GM12865 (cell line): ENCODE data around the gene AMPH.

Experiments used
- DNase-seq: peaks from one replicate; pipeline ENCODE4 v3.0.0; 2010; ENCODE audit warnings: low read depth
- H3K4me3 ChIP-seq: 2 replicates; pipeline ENCODE4 v1.5.1; 2011; ENCODE audit warnings: mild to moderate bottlenecking, low read depth, low read length, control low read depth
- TF ChIP-seq, protein P1 (sequence below): IDR thresholded peaks from 2 replicates; pipeline ENCODE4 v1.5.1; 2011; ENCODE audit warnings: low read length, control low read depth, low read depth, inconsistent platforms; ENCODE audit not compliant: insufficient read depth; ENCODE audit errors: missing control alignments

Gene AMPH

GRCh38 chr7:38451840-38452239 is 179.3 kb downstream of the AMPH start:
- TF ChIP-seq, protein P1, sequence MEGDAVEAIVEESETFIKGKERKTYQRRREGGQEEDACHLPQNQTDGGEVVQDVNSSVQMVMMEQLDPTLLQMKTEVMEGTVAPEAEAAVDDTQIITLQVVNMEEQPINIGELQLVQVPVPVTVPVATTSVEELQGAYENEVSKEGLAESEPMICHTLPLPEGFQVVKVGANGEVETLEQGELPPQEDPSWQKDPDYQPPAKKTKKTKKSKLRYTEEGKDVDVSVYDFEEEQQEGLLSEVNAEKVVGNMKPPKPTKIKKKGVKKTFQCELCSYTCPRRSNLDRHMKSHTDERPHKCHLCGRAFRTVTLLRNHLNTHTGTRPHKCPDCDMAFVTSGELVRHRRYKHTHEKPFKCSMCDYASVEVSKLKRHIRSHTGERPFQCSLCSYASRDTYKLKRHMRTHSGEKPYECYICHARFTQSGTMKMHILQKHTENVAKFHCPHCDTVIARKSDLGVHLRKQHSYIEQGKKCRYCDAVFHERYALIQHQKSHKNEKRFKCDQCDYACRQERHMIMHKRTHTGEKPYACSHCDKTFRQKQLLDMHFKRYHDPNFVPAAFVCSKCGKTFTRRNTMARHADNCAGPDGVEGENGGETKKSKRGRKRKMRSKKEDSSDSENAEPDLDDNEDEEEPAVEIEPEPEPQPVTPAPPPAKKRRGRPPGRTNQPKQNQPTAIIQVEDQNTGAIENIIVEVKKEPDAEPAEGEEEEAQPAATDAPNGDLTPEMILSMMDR, result peak; percentile 16
- H3K4me3 ChIP-seq, result no peak overlapping the region
- DNase-seq, result peak; percentile 29

DNA sequence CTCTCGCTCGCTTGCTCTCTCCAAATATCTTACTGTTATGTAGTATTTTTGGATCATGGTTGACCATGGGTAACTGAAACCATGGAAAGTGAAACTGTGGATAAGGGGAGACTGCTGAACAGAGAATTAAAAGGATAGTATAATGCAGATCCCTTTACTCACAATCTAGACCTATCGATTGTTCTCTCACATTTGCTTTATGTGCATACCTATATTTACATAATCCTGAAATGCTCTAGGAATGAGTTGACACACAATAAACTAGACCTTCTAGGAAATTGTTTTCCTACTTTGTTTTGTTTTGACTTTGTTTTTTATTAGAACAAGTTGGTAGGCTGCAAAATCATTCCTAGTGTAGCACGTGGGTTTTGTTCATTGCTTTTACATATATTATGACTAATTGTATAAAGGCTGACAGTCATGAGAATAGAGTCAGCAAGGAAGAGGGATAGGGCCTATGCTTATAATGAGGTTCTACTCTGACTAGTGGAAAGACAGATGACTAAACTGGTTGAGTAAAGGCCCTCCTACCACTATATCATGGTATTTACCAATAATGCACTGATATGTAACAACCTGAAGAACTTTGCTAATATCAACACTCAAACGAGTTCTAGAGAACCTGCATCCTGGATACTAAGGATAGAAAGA is 182.5 kb downstream of the AMPH start:
- no peak overlapping the region for H3K4me3 ChIP-seq
- TF ChIP-seq, protein P1, result no peak
- DNase-seq, result no peak

GRCh38 chr7:38448054-38448453 is 183.1 kb downstream of the AMPH start:
- TF ChIP-seq, protein P1, result no peak
- DNase-seq, result no peak
- no peak overlapping the region for H3K4me3 ChIP-seq

DNA sequence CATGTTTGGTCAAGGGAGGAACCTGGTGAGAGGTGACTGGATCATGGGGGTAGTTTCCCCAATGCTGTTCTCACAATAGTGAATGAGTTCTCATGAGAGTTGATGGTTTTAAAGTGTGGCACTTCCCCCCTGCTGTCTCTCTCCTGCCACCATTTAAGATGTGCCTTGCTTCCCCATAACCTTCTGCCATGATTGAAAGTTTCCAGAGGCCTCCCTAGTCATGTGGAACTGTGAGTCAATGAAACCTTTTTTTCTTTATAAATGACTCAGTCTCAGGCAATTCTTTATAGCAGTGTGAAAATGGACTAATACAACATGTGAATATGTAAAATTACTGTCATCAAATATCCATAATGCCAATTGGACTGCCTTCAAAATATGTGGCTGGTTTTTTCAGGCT is 192.2 kb downstream of the AMPH start:
- DNase-seq, result no peak
- H3K4me3 ChIP-seq, result no peak overlapping the region
- TF ChIP-seq, protein P1, result no peak

DNA sequence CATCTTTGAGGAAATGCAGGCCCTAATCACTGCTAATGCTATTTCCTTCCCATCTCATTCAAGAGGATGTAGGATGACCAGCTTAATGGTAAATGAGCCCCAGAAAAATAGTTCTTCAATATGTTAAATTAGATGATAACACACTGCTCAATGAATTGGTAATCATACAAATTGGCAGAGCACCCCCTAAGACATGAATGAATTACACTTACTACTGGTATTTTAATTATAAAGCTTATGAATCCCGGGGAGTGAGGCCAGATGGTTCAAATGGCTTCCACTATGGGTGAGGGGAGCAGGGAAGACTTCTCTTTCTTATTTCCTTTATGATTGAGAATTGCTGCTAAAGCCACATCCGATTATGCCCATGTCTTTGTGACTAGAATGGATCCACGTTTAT is 198.5 kb downstream of the AMPH start:
- no peak for DNase-seq
- TF ChIP-seq, protein P1, result no peak
- no peak overlapping the region for H3K4me3 ChIP-seq

GRCh38 chr7:38432080-38432479 is 199.1 kb downstream of the AMPH start:
- no peak overlapping the region for H3K4me3 ChIP-seq
- TF ChIP-seq, protein P1, result no peak
- no peak for DNase-seq

GRCh38 chr7:38429057-38429456 is 202.1 kb downstream of the AMPH start:
- H3K4me3 ChIP-seq, result no peak overlapping the region
- no peak for DNase-seq
- TF ChIP-seq, protein P1, result no peak
